Limb (tissue), 2 donors: Measurements from ENCODE around the gene STAT6.
A peak's percentile ranks its signal among the peaks of the same experiment; 100 is the strongest.
"Not testable (repeated sequence)": the region's sequence is repeated elsewhere in the genome, so short reads cannot be mapped to it uniquely, and the experiment has no call there.

Source experiments
- DNase-seq, 2 donors: peaks; one replicate each; pipeline ENCODE4 v3.0.0-alpha.2; 2016; ENCODE audit errors: extremely low spot score in 2 of 2

The STAT6 gene

DNA sequence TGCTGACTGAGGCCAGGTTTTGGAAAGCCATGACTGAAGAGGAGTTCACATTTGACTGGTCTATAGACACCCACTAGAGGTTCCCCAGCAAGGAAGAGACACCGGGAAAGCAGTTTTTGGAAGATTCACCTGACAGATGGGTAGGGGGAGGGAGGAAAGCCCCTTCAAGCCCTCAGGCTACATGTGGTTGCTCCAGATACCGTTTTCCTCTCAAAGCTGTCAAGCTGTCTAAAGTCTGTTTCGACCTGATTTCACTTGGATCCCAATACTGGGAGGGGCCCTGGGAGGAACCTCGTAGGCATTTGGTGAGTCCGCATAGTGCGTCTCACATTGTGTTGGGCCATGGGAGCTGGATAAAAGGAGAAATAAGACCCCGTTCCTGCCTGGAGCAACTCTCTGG, 15.4 kb upstream of the STAT6 start:
- no peak for DNase-seq

DNA sequence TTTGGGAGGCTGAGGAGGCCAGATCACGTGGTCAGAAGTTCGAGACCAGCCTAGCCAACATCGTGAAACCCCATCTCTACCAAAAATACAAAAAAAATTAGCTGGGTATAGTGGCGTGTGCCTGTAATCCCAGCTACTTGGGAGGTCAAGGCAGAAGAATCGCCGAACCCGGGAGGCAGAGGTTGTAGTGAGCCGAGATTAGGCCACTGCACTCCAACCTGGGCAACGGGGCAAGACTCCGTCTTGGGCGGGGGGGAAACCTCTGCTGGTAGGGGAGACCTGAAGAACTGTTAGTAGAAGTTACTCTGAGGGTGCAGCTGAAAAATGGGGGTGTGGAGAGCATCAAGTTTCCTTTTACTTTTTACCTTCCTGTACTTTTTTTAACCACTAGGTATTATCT, 14.9 kb upstream of the STAT6 start:
- no peak for DNase-seq

DNA sequence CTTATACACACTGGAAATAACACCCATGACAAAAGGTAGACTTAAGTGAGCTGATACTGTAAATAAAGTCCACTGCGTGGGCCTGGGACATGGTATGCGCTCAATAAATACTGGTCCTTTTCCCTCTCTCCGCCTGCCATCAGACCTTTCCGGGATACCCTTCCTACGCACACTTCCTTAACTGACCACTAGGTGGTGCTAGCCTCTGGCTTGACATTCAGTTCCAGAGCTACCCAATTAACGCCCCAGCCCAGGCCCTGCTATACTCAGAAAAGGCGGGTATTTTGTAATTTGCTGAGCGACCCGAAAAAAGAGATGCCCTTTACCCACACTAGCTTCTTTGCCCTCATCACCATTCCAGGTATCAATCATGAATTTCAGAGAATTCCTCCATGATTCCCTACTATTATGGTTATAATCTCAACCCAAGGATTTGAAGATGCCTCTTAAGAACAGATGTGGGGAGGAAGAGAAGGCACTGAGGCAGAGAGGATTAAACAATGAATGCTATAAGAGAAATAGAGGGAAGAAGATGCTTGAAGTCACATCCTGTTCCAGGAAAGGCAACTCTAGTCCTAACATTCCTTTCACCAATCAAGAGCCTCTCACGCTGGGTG, 13.2 kb upstream of the STAT6 start:
- peak; percentile 82 to 90 for DNase-seq

DNA sequence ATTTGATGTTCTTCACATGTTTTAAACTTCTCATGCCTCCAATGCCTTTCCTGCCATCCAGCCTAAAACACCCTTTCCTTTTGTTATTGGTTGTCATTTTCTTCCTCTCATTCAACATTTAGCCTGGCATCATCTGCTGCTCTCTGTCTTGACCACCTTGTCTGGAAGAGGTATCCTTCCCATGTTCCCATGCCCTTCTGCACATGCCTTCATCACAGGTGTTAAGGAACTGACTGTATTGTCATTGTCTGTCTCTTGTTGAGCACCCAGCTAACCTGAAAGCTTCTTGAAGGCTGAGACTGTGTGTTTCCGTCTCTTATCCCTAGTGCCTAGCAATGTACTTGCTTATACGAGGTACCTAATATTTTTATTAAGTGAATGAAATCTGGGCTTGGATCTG, 12.7 kb upstream of the STAT6 start:
- DNase-seq = no peak

DNA sequence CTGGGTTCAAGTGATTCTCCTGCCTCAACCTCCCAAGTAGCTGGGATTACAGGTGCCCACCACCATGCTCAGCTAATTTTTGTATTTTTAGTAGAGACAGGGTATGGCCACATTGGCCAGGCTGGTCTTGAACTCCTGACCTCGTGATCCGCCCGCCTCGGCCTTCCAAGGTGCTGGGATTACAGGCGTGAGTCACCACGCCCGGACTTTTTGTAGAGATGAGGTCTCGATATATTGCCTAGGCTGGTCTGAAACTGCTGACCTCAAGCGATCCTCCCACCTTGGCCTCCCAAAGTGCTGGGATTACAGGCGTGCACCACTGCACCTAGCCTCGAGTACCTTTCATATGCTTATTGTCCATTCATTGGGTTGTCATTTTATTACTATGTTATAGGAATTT, 9.6 kb upstream of the STAT6 start:
- DNase-seq = not testable (repeated sequence)

DNA sequence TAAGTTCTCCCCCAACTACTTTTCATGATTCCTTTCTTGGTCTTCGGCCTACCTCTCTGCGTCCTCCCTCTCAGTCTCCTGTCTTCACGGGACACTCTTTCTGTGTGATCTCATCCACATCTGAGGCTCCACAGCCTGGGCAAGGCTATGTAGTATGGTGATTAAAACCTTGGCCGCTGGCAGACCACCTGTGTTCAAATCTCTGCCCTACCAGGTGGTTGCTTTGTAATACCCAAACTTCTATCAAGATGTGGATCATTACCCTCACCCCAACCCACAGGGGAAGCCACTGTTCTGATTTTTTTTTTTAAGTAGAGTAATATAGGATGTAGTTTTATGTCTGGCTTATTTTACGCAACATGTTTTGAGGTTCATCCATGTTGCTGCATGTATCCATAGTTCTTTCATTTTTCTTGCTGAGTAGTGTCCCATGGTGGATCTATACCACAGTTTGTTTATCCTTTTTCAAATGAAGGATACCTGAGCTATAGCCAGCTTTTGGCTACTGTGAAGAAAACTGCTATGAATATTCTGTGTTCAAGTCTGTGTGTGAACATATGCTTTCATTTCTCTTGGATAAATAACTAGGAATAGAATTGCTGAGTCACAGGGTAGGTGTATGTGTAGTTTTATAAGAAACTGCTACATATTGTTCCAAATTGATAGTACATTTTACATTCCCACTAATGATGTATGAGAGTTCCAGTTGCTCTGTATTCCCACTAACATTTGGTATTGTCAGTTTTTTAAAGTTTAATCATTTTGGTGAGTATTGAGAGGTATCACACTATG, 8.3 kb upstream of the STAT6 start:
- DNase-seq = no peak

DNA sequence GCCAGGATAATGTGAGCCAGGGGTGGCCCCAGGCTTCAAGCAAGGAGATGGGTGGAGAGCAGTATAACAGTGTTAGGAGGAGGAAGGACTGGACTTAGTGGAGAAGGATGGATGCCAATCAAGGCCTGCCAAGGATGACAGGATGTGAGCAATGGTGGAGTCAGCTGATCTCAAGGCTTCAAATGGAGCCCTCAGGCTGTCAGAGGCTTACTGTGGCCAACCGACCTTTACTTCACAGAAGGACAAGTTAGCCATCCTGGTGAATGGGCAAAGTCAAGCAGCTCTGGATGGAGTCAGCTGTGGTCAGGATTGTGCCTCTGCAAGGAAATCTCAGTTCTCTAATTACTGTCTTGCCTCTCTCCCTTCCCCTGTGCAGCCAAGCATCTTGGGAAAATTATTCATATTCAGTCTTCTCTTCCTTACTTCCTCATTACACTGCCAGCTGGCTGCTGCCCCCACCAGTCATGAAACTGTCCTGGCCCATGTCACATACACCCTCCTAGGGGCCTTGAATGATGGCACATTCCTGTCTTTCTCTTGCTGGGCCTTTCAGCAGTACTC, 7.6 kb upstream of the STAT6 start:
- DNase-seq = no peak

DNA sequence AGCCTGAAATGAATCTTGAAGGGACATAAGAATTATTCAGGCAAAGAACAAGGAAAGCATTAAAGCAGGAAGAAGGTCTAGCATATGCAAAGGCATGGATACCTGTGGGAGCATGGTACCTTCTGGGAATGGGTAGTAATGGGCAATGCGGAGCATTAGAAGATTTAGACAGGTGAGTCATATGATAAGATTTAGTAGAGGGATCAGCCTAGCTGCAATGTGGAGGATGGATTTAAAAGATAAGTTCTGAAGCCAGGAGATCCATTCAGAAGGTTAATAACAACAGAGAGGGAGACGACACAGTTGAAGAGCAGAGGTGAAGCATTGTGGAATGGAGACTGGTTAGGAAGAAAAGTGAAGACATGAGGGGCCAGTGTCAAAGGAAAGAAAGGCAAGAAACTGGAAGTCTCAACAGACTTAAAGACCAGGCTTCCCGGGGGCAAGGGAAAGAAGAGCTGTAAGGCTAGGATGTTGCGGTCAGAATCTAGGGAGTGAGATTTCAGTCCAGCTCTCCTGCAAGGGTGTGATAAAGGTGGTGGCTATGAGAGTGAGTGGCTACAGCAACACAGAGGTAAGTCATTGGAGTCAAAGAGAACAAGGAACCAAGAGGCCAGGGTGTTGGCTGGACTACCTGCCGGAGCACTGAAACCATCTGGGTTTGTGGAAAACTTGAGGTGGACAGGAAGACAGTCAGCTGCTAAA, 5.6 kb upstream of the STAT6 start:
- no peak for DNase-seq

DNA sequence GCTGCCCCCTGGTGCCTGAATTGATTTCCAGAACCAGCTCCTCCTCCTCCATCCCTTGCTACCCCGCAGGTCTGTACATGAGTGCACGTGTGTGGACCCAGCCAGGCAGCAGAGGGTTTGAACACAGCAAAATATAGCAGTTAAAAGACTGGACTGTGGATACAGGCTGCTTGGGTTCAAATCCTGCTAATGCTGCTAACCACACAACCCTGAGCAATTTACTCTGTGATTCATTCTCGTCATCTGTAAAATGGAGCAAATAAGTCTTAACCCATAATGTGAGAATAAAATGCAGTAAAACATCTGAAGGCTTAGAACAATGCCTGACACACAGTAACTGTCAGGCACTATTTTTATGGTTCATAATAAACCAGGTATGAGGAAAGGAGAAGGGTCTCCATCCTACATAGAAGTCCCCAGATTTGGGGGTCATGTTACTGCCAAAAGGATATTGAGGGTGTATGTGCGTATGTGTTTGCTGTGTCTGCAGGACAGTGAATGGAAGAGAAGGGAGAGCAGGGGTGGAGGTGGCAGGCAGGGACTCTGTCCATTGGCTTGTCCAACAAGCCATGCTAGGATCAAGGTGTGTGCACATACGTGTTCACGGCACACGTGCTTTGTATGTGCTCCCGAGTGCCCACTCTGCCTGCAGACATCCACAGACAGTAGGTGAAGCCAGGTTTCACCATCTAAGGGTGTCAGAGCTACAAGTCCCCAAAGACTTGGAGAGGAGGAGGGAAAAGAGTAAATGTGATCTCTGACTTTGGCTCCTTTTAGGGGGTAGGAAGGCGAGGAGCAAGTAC, 1.5 kb upstream of the STAT6 start:
- DNase-seq = no peak

DNA sequence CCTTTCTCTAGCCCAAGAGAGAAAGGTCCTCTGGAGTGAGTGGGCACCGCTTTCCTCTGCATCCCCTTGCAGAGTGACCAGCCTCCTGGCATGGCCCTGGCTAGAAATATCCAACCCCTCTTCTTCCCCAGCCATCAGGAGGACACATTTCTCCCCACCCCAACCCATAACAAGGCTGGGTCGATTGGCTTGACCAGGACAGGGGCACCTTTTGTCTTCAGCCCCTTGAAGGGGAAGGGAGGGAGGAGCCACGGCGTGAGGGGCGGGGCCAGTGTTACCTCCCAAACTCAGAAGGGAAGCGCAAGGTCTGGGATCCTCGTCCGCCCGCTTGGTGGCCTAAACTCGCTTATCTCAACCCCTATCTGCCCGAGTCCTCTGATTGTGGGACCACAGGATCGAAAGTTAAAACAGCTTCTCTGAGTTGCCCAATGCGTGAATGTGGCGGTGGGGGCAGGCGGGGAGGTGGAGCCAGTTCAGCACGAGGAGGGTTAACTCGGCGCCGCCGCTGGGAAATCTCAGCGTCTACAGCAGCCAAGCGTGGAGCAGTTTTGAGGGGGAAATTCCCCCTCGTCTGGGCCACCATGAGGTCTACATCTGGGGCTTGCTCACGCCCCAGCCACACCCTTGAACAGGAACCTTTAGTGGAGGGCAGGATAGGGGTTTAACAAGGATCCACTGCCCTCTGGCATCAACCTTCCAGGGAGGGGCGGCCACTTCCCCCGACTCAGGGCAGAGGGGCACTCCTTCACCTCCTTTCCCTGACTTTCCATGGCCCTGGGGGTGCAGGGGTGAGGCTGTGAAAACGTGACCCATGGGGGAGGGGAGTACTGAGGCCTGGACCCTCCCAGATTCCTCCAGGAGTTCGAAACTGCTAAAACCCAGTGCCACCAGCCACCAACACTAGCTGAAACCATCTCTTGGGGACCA, 795 bp downstream of the STAT6 start:
- peak in 1 of 2 donors; percentile 74 for DNase-seq

DNA sequence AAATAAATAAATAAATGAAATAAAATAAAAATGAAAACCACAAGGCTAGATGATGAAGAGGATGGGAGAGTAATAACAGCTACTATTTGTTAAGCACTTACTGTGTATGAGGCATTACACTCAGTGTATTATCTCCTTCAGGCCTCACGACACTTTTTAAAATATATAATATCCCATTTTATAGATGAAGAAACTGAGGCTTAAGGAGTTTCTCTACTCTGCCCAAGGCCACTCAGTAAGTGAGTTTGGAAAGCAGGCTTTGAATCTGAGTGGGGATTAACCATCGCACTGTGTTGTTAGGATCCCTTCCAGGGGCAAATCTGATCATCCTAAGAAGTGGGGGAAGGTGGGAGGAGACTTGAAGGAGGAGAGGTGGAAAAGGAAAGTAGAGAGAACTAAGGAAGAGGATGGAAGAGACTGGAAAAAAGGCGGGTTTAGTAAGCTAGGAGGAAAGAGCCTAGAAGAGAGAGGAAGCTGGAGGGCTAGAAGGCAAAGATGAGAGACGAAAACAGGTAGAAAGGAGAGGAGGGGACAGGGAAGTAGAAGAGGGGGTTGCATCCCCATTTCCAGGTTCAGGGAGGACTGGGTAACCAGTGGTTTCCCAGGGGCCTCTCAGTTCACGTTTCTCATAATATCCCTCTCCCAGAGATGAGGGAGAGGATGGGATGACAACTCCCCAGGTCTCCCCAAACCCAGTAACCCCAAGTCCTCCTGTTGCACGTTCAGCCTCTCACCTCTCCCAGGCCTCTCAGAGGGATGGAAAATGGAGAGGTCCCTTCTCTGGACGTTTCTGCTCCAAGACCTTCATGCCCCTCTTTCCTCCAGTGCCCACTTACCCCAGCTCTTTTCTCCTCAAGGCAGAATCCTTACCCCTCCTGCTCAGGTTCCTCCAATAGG, 1.7 kb downstream of the STAT6 start:
- DNase-seq = no peak

DNA sequence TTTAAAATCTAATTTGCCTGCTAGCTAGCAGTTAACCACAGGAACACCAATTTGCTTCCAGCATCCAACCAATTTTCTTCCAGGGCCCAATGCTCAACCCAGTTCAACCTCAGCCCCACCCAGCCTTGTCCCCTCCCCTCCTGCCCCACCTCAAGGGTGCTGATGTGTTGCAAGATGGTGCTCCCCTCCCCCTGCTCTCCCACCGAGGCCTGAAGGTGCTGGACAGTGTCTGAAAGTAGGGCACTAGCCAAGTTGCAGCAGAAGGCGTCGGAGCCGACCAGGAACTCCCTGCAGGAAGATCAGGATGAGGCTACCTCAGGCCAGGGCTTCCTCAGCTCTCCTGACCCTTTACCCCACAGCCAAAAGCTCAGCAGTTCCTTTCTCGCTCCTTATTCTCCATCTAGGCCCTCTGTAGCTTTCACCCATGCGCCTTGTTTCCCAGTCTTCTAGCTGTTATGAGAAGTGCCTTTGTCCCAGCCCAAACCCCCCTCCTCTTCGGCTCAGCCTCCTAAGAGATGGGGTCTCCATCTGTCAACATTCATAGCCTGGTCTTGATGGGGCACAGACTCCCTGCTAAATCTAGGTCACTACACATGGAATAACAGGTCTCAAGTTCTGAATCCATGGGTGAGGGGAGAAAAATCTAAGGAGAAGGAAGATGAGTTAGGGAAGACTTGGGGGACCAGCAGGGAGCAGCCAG, 3.6 kb downstream of the STAT6 start:
- peak in 1 of 2 donors; percentile 4 for DNase-seq

DNA sequence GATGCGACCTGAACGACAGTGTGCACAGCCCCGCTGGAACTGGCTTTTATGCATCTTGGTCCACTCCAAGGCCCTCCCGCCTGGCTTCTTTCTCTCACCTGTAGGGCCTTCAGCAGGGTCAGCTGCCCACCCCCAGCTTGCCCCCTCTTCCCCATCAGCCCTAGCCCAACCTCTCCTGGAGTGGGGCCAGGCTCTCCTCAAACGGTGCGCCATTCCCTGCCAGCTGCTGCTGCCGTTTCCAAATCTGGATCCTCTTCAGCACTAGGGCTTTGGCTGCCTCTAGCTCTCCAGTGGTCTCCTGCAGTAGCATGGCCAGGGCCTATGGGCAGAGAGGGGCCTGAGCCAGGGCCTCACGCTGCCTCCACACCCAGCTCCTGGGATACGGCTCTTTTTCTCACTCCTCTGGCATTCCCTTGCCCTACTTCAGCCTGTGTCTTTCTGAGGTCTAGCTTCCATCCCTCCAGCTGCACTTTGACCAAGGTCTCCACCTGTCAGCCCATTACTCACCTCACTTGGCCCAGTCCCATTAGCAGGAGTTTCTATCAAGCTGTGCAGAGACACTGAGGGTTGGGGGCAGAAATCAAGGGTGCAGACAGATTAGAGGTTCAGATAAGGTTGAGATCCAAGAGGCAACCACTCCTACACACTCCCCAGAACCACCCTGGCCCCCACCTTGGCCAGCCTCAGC, 5.0 kb downstream of the STAT6 start:
- DNase-seq = no peak

DNA sequence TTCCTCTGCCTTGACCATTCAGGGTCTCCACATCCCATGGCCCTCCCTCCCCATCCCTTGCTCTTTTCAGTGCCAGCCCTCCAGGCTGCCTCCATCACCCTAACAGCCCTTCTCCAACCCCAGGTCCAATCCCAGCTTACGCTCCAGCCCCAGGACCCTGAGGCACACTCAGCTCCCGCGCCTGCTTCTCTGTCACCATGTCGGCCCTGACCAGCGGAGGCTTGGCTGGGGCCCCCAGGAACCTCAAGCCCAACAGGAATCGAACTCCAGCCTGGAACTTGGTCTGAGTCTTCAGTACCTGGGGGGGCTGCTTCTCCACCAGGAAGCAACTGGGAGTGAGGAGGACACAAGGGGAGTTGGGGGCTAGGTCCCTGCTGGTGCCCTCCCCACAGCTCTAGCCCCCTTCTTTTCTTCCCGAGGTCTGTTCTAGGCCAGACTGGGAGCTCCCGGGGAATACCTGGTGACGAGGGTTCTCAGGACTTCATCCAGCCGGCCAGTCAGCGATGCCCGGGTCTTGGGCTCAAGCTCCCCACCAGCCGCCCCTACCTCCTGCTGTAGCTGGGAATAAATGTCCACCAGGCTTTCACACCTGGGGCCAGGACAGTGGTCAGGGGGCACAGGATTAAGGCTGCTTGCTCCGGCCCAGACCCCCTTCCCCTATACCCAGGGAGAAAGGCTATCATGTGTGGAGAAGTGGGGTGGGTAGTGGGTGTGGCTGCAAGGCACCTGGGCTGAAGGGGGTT, 6.0 kb downstream of the STAT6 start:
- no peak for DNase-seq

DNA sequence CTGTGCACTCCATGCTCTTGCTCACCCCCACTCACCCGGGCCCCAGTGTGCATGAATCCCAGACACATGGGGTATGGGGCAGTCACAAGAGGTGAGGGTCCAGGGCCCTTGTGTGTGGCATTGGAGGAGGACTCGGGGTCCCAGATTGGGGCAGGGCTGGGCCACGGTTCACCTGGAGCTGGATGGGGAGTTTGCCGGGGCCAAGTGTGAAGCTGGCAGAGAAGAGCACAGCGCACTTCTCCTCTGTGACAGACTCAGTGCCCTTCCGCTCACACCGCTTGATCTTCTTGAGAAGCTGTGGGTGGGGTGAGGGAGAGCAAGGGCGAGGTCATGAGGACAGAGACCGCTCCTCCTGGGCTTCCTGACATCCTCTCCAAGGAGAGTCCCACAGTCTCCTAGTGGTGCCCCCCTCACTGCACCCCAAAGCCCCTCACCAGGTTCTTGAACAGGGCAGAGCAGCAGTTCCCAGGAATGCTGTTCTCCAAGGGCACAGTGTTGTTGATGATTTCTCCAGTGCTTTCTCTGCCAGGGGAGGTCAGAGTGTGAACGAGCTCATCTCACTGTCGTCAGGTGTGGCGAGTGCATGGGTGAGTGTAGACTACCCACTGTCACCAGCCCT, 6.8 kb downstream of the STAT6 start:
- no peak for DNase-seq

DNA sequence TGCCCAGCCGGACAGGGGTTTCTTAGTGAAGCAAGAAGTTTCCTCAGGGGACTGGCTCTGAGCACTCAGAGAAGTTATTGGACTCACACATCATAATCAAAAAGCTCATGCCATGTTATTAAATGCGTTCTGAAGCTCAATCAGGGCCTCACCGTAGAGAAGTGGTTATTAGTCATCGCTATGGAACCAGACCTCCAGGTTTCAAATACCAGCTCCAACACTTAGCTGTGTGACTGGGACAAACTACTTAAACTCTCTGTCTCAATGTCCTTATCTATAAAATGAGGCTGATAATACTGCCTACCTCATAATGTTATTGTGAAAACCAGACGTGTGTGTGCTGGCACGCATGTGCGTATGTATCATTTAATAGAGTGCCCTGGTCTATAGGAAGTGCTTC, 7.3 kb downstream of the STAT6 start:
- DNase-seq = no peak
